AG10803 (cell line): ENCODE measurements around the gene RASSF10.

ENCODE experiments used
- DNase-seq: peaks from one replicate; pipeline ENCODE4 v3.0.0; 2010; ENCODE audit warnings: low read depth
- H3K4me3 ChIP-seq: 2 replicates; pipeline ENCODE4 v1.5.1; 2011; ENCODE audit warnings: mild to moderate bottlenecking, low read length, control low read depth
- CTCF ChIP-seq: conservative IDR thresholded peaks from 2 replicates; pipeline ENCODE4 v1.5.1; 2011; ENCODE audit warnings: mild to moderate bottlenecking, low read length, control low read depth, inconsistent platforms

The RASSF10 gene

GRCh38 chr11:13052130-13052571, 43.0 kb downstream of the RASSF10 start:
- no peak for DNase-seq
- TF ChIP-seq CTCF = no peak
- no peak overlapping the region for H3K4me3 ChIP-seq

- peak; percentile 7 for DNase-seq
- TF ChIP-seq CTCF = no peak
- no peak overlapping the region for H3K4me3 ChIP-seq
These were observed 44.3 kb downstream of the RASSF10 start for GRCh38 chr11:13053255-13053917.

- no peak for TF ChIP-seq CTCF
- no peak overlapping the region for H3K4me3 ChIP-seq
- DNase-seq = no peak
These were observed 45.2 kb downstream of the RASSF10 start for GRCh38 chr11:13054278-13054677.

GRCh38 chr11:13055200-13055599, 46.1 kb downstream of the RASSF10 start:
- DNase-seq = no peak
- TF ChIP-seq CTCF = no peak
- no peak overlapping the region for H3K4me3 ChIP-seq

- DNase-seq = peak; percentile 37
- H3K4me3 ChIP-seq = no peak overlapping the region
- no peak for TF ChIP-seq CTCF
These were observed 52.3 kb downstream of the RASSF10 start for GRCh38 chr11:13061294-13061990.
